Left cardiac atrium (tissue), 4 donors: ENCODE results near the gene UMAD1. TPM values are rescaled to one million over a fixed set of nuclear protein-coding genes. Genes with fewer than 3 reads are reported as not detected.

Experiments used
- ATAC-seq, 2 donors: fragments of 200-7000 bp; cut with Tn5 transposase; one replicate each; pipeline ENCODE4 v1.9.1; 2020; ENCODE audit warnings: mild to moderate bottlenecking in 2 of 2, moderate library complexity in 2 of 2
- DNase-seq: peaks from one replicate; pipeline ENCODE4 v3.0.0-alpha.2; 2020
- intact Hi-C, 2 donors: fragments of 100-400 bp; cut with DNase I; formaldehyde crosslinking; loops; one replicate each; pipeline versions ENCODE4 v1.14.1 to v1.15.1; 2022 to 2023
- total RNA-seq, 2 donors: library from RNA; stranded (reverse); fragmentation: NEBNext Ultra II Directional; extraction: Animal tissue kit (Norgen Biotek cat#: 25700); gene quantifications; one replicate each; pipeline ENCODE4 v1.2.1, GENCODE V29; 2021
- donor health status: DM: no; HTN: yes; CAD: no.
- donor health status: DM: no; HTN: yes; CAD: no; lungs with severe emphysema.
- donor health status: DM: yes; HTN: yes; CAD: no.
- donor health status: Dilated cardiomyopathy.

The UMAD1 gene
- total RNA-seq, 2 donors from 2014 or later = 9.8 to 11.1 TPM

DNA sequence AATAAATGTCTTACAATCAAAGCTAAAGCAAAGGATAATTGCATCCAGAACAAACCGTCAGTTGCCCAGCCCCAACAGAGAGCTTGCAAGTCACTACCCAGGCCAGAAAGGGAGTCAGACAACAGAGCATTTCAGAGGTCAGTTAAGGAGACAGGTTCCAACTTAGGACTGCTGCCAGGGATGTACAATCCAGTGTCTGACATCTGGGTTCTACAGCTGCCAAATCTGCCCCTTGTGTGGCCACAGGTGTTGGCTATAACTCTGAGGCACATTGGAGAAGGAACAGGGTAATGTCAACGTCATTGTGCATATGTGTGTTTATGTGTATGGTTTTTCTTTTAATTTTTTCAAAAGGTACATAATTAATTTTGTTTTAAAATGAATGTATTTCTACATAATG, 242.8 kb downstream of the UMAD1 start:
- peak in 1 of 2 donors; percentile 26 for ATAC-seq
- DNase-seq = no peak
- intact Hi-C loops = no loop called here

DNA sequence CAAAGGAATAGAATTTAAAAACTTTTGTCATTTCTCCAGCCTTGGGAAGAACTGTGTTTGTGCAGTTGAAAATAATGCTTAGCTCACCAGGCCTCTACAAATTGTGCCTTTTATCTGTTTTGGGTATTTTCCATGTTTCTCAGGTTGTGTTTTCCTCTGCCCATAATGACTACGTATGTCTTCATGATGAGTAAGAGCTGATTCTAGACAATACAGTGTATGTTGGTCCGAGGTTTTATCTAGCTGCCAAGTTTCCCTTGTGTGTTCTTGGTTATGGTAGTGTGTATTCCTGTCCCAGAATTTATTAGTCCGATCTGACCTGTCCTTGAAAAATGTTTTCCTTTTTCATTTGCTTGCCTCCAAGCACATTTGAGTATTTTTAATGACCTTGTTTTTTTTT, 244.3 kb downstream of the UMAD1 start:
- DNase-seq = no peak
- no peak for ATAC-seq
- intact Hi-C loops = no loop called here

DNA sequence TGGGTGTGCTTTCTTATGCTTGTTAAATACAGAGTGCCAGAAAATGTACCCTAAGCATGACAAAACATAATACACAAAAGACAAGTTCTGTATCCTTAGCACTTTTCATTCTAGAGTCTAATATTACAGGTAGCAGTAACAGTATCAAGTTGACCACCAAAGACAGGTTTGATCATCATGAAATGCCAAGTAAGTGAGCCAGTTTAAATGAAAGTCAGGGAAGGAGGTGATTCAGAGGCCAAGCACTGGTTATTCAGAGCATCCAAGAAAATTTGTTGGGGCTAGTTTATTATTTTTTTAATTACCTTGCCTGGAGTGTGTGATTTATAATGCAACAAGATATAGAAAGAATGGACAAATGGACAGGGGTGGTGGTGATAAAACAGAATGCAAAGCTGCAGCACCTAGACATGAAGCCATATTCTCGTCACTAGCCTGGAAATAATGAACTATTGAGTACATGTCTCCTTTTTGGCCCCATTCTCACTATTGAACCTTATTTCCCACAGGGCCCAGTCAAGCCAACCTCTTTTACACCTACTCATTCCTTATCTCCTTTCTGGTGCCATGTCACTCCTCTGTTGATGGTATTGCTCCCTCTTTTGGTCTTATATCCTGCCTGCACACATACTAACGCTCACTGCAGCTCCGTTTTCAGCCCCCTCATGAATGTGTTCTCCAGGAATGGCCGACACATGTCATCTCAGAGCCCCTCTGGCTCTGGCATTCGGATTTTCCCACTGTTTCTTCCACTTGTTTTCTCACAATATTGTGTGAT, 249.4 kb downstream of the UMAD1 start:
- intact Hi-C loops = no loop called here
- DNase-seq (no peak), ATAC-seq (no peak)

DNA sequence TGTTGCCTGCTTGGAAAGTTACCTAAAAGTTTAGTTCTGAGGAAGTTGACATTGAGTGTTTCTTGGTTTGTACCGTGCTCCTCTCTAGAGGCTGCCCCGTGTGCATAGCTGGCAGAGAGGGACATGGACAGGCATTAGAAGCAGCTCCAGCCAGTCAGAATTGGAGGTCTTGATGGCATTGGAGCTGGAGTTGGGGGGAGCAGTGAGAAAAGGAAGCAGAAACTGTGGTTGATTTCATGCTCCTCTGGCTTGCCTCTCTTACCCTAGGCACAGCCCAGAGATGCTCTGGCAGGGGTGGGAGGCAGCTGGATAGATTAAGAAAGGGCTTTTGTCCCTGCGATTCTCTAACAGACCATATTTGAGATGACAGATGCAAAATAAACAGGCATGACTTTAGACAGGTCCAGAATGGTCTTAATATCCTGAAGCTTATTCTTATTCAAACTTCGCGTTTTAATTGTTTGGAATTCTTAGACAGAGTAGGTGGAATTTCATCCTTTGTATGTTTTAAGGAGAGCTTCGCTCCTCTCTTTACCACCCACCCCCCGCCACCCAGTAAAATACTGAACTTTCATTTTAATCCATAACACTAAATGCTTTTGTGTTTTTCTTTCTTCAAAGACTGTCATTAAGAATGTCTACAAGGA, 254.6 kb downstream of the UMAD1 start:
- DNase-seq = no peak
- no peak for ATAC-seq
- intact Hi-C loops = no loop called here

DNA sequence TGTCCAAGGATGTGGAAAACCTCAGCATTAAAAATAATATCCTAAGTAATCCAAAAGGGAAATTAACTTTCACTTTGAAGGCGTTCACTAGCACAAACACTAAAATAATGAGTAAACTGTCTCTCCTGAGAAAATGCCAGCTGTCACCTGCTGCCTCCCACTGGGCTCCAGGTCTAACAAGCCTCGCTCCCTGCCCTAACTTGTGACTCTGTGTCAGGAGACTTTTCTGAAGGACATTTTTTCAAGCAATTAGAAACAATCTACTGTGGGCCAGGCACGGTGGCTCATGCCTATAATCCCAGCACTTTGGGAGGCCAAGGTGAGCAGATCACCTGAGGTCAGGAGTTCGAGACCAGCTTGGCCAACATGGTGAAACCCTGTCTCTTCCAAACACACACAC, 255.2 kb downstream of the UMAD1 start:
- ATAC-seq (no peak), DNase-seq (no peak)
- intact Hi-C loops = no loop called here

DNA sequence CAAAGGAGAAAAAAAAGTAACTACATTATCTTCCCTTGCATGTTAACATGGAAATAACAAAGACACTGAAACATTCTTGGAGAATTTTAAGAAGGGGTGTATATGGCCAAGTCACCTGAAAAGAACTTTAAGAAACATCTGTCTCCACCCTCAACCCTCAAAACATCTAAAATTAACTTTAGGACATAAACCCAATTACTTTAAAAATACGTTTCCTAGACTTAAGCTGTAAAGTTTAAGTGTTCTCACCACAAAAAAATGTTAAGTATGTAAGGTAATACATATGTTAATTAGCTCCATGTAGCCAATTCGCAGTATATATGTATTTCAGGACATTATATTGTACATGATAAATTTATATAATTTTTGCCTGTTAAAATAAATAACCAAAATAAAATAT, 257.0 kb downstream of the UMAD1 start:
- intact Hi-C loops = no loop called here
- ATAC-seq (no peak), DNase-seq (no peak)

DNA sequence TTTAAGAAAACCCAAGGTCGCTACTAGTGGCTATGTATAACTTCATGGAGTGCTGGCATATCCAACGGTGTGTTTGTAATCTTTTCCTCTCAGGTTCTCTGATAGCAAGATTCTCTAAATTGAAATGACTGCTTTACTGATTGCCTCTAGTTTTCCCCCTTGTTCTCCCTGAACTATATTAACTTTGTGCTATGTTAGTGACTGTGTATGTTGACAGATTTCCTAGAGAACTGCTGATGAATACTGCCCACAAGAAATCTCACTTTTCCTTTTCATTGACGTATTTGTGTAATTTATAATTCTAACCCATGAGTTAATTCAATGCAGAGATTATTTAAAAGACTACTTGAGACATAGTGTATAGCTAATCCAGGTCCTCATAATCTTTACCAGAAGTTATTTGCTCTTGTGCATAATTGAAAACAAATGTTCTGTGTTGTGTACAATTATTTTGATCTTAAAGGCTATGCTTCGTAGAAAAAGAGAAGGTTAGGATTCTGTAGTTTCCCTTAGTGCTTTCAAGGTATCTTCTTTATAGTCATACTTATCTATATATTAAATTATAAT, 257.5 kb downstream of the UMAD1 start:
- ATAC-seq (no peak), DNase-seq (no peak)
- intact Hi-C loops = no loop called here

DNA sequence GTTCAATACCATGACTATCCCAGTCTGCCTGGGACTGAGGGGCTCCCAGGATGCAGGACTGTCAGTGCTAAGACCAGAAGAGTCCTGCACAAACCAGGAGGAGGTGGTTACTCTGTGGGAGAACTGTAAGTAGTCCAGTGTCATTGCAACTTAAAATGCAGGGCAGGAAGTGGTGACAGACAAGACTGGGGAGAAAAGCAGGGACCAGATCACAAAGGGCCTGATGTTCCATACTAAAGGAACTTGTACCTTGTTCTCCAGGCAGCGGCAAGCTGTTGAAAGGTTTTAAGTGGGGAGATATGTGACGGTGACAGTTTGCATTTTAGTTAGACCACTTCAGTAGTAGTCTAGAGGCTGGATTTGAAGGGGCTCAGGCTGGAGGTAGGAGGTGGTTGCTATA, 262.3 kb downstream of the UMAD1 start:
- intact Hi-C loops = no loop called here
- no peak for DNase-seq
- ATAC-seq = peak in 1 of 2 donors; percentile 44

DNA sequence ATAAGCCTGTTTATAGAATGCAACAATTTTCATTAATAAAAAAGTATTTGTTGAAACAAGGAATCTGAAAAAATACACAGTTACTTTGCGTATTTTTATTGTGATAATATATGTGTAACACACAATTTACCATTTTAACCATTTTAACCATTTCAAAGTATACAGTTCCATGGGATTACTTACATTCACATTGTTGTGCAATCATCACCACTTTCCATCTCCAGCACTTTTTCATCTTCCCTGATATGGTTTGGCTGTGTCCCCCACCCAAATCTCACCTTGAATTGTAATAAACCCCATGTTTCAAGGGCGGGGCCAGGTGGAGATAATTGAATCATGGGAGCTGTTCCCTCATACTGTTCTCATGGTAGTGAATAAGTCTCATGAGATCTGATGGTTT, 266.8 kb downstream of the UMAD1 start:
- intact Hi-C loops = no loop called here
- ATAC-seq (no peak), DNase-seq (no peak)

DNA sequence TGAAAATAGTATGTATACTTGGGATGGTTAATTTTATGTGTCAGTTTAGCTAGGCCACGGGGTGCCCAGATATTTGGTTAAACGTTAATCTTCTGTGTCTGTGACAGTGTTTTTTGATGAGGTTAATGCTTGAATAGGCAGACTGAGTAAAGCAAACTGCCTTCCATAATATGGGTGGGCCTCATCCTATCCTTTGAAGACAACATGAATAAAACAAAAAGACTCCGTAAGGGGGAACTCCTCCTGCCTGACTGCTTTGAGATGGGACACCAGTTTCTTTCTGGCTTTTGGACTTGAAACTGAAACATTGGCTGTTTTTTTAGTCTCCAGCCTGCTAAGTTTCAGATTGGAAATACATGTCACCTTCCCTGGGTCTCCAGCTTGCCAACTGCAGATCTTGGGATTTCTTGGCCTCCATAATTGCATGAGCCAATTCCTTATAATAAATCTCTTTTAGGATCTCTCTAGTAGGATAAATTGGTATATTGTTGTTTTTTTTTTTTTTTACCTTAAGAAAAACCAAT, 268.1 kb downstream of the UMAD1 start:
- no peak for ATAC-seq
- intact Hi-C loops = no loop called here
- DNase-seq = no peak

DNA sequence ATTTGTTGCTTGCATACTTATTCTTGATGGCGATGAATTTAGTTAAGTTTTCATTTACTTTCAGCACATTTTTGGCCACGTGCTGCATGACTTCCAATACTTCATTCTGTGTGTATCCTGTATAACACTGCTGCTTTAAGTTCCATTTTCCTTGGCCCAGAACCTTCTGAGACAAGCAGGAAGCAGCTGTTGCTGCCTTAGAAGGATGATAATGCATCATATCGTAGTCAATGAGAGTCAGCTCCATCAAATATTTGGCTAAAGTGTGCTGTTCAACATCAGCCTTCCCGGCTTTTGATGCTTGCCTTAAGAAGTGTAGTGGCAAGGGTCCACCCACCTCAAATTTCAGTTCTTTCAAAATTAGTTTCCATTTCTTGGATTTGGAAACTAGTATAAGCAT, 268.8 kb downstream of the UMAD1 start:
- intact Hi-C loops = no loop called here
- no peak for DNase-seq
- no peak for ATAC-seq

DNA sequence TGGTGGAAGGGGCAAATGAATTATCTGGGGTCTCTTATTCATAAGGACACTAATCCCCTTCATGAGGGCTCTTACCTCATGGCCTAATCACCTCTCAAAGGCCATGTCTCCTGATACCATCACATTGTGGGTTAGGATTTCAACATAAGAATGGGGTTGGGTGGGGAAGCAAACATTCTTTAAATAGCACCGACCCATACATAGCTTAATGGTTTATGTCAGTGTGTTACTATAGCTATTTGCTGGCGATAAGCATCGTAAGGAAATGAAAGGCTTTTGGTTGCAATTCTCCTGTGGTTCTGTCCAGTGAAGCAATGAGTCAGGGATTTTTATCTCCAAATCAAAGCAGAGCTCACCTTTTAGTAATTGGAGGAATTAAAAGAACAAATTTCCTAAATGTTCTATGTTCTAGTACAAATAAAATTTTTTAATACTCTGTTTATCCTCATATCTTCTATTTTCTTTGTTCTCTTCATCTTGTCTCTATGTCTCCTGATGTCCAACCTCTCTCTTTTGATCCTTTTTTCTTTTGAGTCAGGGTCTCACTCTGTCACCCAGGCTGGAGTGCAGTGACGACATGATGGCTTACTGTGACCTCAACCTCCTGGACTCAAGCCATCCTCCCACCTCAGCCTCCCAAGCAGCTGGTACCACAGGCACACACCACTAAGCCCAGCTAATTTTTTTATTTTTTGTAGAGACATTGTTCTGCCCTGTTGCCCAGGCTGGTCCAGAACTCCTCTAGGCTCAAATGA, 271.0 kb downstream of the UMAD1 start:
- intact Hi-C loops = no loop called here
- ATAC-seq = no peak
- DNase-seq = no peak

DNA sequence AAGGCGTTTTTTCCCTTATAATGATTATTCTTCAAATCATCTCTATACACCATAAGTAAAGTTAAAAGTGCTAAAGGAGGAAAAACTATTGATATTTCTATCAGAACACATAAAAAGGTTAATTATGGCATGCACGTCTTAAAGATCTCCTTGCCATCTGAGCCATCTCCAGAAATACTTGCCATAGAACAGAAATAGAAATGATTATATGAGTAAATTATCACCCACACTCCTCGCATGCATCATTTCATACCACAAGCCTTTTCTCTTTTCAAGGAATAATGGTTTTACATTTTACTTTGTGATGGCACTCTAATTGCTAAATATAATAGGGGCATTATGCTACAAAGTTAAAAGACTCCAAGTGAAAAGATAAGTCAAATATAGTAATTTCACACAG, 272.4 kb downstream of the UMAD1 start:
- ATAC-seq (no peak), DNase-seq (no peak)
- intact Hi-C loops = no loop called here

DNA sequence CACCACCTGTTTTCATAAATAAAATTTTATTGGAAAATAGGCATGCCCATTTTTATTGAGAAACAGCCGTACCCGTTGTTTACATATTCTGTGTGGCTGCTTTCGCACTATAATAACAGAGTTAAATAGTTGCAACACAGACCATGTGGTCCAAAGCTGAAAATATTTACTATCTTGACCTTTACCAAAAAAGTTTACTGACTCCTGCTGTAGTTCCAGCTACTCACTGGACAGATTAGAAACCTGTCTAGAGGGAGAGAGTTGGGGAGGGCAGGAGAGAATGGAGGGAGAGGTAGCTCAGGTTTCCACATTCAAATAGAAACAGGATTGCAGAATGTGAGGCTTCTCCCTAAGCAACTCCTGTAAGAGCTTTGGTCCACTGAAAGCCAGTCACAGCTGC, 273.0 kb downstream of the UMAD1 start:
- ATAC-seq = no peak
- intact Hi-C loops = no loop called here
- DNase-seq = no peak

DNA sequence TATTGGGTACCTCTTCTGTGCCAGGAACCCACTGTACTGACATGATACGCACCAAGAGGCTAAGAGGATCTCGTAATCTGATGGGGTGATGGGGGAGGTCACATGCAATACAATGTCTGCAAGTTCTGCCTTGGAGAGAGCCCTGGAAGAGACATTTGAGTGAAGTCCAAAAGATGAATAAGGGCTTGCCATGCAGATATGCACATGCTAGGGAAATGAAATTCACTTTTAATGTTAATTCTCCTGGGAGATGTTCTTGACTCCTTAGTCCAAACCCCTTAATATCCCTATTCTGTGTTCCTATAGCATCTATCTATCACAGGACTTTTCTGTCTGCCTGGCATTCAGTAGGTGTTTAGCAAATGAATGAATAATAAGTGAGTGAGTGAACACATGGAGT, 274.0 kb downstream of the UMAD1 start:
- no peak for ATAC-seq
- no peak for DNase-seq
- intact Hi-C loops = no loop called here

DNA sequence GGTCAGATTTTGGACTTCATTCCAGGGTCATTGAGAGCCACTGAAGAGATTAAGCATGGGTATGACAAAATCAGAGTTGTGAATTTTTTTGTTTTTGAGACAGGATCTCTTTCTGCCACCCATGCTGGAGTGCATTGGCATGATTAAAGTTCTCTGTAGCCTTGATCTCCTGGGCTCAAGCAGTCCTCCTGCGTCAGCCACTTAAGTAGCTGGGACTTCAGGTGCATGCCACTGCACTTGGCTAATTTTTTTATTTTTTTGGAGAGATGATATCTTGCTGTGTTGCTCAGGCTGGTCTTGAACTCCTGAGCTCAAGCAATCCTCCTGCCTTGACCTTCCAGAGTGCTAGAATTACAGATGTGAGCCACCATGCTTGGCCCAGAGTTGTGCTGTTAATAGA, 275.5 kb downstream of the UMAD1 start:
- no peak for DNase-seq
- intact Hi-C loops = no loop called here
- ATAC-seq = no peak

DNA sequence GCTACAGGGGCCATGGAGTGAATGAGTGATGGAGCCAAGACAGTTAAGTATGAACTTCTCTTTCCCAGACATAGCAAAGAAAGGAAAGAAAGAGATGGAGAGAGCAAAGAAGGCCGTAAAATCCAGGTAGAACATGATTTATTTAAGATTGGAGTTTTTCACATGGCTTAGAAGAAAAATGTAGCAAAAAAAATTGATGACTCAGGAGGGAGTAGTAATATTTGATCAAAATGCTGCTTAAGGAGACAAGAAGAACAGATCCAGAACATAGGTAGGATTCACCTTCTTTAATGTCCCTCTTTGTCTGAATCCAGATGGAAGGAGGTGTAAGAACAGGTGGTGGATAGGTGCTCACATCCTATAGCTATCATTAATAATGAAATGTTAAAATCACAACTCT, 277.0 kb downstream of the UMAD1 start:
- DNase-seq = no peak
- intact Hi-C loops = no loop called here
- ATAC-seq = no peak

DNA sequence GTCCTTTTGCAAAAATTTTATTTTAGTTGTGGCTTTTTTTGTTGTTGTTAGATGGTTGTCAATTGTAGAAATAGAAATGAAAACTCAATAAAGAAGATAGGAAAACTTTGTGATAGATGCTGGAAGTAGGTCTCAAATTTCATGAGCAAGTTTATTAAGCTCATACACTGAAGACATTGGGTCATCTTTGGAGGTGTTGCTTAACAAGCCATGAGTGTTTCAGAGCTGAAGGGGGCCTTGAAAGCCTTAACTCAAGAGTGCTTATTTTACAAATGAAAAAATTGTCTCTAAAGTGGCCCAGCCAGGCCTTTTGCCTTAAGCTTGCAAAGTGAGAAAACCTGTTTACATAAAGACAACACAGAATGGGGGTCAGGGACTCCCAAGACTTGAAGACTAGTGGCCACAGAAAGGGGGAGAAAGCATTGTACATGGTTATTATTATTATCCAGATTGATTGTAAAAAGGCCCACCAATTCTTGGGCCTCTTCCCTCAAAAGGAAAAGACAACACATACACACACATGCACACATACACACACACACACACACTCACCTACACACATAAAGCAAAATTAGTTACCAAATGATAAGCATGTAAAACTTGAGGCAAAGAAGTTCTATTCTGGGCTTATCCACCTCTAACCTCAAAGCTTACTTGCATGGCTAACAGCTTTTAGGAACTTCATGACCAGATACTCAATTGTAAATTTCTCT, 278.3 kb downstream of the UMAD1 start:
- no peak for DNase-seq
- intact Hi-C loops = no loop called here
- no peak for ATAC-seq

DNA sequence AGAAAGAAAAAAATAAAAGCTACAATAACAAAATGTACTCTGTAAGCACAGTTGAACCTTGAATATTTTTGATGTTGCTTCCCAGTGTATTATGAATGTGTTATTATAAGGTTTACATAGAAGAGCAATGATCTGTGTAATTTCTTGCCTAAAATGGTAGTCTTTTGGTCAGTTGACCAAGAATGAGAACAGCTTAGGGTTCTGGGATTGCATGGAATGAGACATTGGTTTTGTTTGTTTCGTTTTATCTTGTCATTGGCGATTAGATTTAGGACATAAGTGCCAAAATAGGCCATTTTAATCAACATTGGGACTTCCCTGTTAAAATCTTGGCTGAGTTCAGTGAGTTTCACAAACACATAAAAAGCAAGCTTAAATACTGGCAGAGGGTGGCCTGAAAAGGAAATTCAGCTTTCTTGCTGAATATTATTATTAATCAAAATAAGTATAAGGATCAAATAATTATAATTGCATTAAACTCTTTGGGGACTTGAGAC, 278.9 kb downstream of the UMAD1 start:
- DNase-seq (no peak), ATAC-seq (no peak)
- intact Hi-C loops = no loop called here
